ENCODE measurements around the gene SND1. TPM values are rescaled to one million over a fixed set of nuclear protein-coding genes. Genes with fewer than 3 reads are reported as not detected.

The SND1 gene
- total RNA-seq, 2 donors from 2014 or later = 246 to 256 TPM

DNA sequence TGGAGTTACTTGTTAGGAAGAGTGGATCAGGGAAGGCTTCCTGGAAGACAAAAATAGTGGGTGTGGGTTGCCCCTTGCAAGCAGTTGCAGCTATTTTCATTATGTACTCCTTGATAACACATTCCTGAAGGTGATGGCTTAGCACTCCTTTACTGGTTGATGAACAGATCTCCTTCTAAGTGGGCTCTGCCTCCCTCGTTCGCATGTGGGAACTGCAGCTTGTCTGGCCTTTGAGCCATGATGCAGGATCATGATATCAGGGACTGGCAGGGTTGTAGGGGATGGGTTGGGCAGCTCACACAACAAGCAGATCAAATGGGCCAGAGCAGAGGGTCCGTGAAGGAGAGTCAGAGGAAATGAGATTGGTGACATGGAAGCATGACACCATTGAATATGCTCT, 408.0 kb downstream of the SND1 start:
- no peak for ATAC-seq (replicated peaks)
- peaks cover 29% of the 10 kb centered on the region for H3K4me1 Mint-ChIP-seq
- no peak overlapping the region for H3K4me3 Mint-ChIP-seq
- H3K36me3 Mint-ChIP-seq (ENCODE audit: low read depth) = peaks cover 26% of the 10 kb centered on the region
- H3K27ac Mint-ChIP-seq = peak overlapping the region; percentile 18
- no peaks in the 10 kb centered on the region for H3K9me3 Mint-ChIP-seq
- H3K27me3 Mint-ChIP-seq = no peaks in the 10 kb centered on the region

DNA sequence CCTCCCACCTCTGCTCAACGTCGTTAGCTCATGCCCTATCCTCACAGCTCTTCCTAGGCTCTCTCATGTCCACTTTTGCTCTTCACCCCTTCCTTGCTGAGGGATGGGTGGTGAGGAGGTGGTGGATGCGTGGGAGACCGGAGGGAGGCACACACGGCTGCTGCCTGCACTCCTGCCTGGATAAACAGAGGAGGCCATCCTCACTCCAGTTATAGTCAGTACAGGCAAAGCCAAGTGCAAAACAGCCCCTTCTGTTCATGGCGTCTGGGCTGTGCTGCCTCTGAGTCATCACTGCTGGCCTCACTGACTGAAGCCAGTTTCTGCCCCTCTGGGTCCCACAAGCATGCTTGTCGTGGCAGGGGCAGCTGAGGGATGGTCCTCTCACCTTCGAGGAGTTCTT, 411.1 kb downstream of the SND1 start:
- Mint-ChIP-seq H3K9me3 (no peaks in the 10 kb centered on the region), H3K4me3 (no peak overlapping the region), H3K27ac (no peak overlapping the region), H3K36me3 (ENCODE audit: low read depth) (peaks cover 28% of the 10 kb centered on the region), H3K27me3 (no peaks in the 10 kb centered on the region), H3K4me1 (peaks cover 18% of the 10 kb centered on the region)
- no peak for ATAC-seq (replicated peaks)

DNA sequence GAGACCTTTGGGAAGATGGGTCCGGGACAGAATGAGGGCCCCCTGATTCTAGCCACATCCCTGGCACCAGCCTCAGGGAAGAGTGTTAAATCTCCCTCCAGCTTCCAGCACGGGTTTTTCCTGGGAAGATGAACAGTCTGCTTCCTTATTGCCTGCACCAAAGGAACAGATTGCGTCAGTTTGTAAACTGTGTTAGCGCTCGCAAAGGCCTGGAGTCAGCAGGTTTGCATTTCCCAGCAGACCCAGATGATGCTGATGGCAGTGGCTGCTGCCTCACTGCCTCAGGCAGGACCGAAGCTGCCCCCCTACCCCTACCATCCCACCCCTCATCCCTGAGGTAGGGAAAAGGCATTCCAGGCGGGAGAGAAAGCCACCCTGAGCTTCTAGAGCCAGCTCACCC, 413.9 kb downstream of the SND1 start:
- H3K36me3 Mint-ChIP-seq (ENCODE audit: low read depth) = peaks cover 19% of the 10 kb centered on the region
- H3K27ac Mint-ChIP-seq = no peak overlapping the region
- no peaks in the 10 kb centered on the region for H3K27me3 Mint-ChIP-seq
- no peaks in the 10 kb centered on the region for H3K4me1 Mint-ChIP-seq
- no peak for ATAC-seq (replicated peaks)
- H3K9me3 Mint-ChIP-seq = no peaks in the 10 kb centered on the region
- no peak overlapping the region for H3K4me3 Mint-ChIP-seq

DNA sequence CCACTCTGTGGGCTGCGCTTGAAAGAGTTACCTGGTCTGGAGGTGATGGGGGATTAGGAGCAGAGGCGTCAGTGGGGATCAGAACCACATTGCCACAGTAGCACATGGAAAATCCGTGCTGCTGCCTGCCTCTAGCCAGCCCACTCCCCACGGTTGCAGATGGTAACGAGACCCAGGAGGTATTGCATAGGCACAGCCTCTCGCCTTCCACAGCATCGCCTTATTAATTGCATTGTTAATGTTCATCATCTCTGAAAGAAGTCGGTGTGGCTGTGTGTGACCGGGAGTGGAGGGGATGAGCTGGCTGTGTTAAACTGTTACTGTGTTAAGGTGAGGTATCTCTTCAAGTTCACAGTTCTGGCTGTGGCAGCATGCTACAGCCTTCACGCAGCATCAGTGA, 414.4 kb downstream of the SND1 start:
- no peak overlapping the region for H3K4me3 Mint-ChIP-seq
- no peaks in the 10 kb centered on the region for H3K9me3 Mint-ChIP-seq
- H3K27me3 Mint-ChIP-seq = no peaks in the 10 kb centered on the region
- ATAC-seq (replicated peaks) = no peak
- no peaks in the 10 kb centered on the region for H3K4me1 Mint-ChIP-seq
- H3K36me3 Mint-ChIP-seq (ENCODE audit: low read depth) = peaks cover 21% of the 10 kb centered on the region
- no peak overlapping the region for H3K27ac Mint-ChIP-seq

DNA sequence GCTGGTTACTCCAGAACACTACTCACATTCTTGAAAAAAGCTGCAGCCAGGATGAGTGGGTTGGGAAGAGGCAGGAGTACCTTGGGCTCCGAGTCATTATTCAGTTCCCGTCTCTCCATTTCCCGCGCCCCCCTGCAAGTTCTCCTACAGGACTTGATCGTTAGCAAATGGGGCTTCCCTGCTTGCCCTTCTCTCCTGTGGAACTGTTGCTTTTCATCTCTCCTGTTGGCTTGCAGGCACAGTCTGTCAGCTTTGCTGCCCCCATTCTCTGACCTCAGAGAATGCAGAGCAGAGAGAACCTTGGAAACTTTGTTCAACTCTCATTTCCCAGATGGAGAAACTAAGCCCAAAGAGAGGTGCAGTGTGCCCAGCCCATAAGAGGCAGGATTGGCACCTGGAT, 414.9 kb downstream of the SND1 start:
- no peaks in the 10 kb centered on the region for H3K9me3 Mint-ChIP-seq
- H3K4me1 Mint-ChIP-seq = no peaks in the 10 kb centered on the region
- no peaks in the 10 kb centered on the region for H3K27me3 Mint-ChIP-seq
- H3K4me3 Mint-ChIP-seq = no peak overlapping the region
- H3K27ac Mint-ChIP-seq = no peak overlapping the region
- ATAC-seq (replicated peaks) = no peak
- H3K36me3 Mint-ChIP-seq (ENCODE audit: low read depth) = peaks cover 21% of the 10 kb centered on the region

DNA sequence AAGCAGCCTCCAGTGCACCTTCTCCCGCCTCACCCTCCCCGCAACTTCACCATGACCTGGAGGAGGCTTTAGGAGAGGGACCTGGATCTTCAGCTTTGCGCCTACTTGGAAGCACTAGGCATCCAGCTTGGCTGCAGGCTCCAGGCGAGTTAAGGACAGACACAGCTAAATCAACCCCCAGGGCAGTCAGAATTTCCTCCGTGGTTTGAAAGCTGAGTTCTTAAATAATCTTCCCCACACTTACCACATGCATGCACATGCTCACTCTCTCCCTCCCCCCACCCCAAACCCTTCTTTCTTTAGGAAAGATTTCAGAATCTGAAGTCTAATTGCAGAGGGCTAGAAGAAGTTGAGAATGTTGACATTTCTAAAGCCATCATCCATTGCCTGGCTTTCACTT, 416.0 kb downstream of the SND1 start:
- Mint-ChIP-seq H3K27ac (no peak overlapping the region), H3K36me3 (ENCODE audit: low read depth) (peaks cover 21% of the 10 kb centered on the region), H3K9me3 (no peaks in the 10 kb centered on the region), H3K4me3 (no peak overlapping the region), H3K4me1 (no peaks in the 10 kb centered on the region), H3K27me3 (no peaks in the 10 kb centered on the region)
- no peak for ATAC-seq (replicated peaks)

DNA sequence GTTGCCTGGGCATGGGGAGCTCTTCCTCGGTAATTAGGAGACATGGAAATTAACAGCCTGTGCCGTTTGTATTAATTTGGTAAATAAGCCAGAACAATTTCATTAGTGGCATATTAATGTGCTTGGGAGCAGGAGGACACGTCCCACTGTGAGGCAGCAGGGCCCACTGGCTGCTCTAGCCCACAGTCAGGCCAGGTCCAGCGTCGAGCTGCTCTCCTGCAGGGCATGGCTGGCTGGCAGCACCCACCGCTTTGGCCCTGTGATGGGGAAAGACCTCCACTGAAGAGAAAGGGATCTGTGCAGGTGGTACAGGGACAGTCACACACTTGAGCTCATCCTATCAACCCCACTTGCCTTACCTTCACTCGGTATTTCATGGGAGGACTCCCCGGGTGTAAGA, 416.8 kb downstream of the SND1 start:
- no peaks in the 10 kb centered on the region for H3K27me3 Mint-ChIP-seq
- peaks cover 25% of the 10 kb centered on the region for H3K36me3 Mint-ChIP-seq (ENCODE audit: low read depth)
- no peaks in the 10 kb centered on the region for H3K9me3 Mint-ChIP-seq
- no peak overlapping the region for H3K4me3 Mint-ChIP-seq
- H3K4me1 Mint-ChIP-seq = no peaks in the 10 kb centered on the region
- H3K27ac Mint-ChIP-seq = no peak overlapping the region
- no peak for ATAC-seq (replicated peaks)

DNA sequence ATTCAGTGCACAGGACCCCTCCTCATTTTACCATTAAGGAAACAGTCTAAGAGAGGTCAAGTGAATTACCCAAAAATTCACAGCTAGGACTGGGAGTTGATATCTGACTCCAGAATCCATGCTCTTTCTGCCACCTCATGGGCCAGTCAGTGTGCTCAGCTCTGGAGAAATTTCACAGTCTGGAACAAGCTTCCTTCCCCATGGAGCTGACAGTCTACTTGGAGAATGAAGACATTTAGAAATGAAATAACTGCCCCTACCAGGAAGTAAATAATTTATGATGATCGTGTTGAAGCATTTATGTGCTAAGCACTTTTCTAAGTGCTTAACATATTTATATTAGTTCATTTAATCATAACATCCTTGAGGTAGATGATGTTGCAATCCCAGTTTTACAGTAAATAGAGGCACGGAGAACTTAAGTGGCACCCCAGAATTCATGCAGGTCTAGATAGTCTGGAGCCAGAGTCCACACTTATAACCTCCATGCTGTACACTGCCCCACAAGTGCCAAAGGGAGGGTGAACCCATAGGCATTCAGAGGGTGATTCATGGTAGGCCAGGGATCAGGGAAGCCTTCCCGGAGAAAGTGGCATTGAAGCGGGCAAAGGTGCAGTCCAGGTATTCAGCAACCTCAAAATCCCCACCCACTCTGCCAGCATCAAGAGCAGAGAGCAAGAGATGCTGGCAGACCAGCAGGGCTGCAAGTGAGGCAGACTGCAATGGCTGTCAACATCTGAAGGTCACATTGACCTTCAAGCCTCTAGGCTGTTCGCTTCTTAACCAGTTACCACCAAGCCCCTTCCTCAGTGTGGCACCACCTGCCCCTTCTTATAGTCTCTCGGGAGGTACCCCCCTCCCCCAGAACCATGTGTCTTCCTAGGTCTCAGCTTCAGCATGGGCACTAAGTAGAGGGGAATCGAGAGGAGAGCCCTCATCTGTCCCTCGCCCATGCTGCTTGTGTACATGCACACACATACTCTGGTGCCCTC, 417.7 kb downstream of the SND1 start:
- Mint-ChIP-seq H3K27ac (peak overlapping the region; percentile 34), H3K36me3 (ENCODE audit: low read depth) (peaks cover 27% of the 10 kb centered on the region), H3K9me3 (no peaks in the 10 kb centered on the region), H3K4me3 (no peak overlapping the region), H3K27me3 (no peaks in the 10 kb centered on the region), H3K4me1 (no peaks in the 10 kb centered on the region)
- no peak for ATAC-seq (replicated peaks)

DNA sequence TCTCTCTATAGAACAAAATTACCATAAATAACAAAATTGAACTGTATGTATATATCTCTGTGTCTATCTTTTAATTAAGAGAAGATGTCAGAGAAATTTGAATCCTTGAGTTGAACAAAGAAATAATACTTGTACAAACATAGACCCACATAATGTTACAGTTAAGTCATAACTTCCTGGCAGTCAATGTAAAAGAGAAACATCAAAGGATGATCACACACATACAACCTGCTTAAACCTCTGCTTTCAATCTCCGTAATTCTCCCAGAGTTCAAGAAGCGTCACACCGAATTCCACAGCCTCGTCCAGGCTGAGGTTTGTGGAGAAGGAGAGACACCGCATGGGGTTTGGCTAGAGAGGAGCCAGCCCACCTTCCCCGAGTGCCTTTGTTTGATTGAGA, 419.4 kb downstream of the SND1 start:
- no peaks in the 10 kb centered on the region for H3K9me3 Mint-ChIP-seq
- H3K27me3 Mint-ChIP-seq = no peaks in the 10 kb centered on the region
- H3K36me3 Mint-ChIP-seq (ENCODE audit: low read depth) = peaks cover 30% of the 10 kb centered on the region
- no peak overlapping the region for H3K4me3 Mint-ChIP-seq
- H3K27ac Mint-ChIP-seq = peak overlapping the region; percentile 74
- no peaks in the 10 kb centered on the region for H3K4me1 Mint-ChIP-seq
- no peak for ATAC-seq (replicated peaks)

DNA sequence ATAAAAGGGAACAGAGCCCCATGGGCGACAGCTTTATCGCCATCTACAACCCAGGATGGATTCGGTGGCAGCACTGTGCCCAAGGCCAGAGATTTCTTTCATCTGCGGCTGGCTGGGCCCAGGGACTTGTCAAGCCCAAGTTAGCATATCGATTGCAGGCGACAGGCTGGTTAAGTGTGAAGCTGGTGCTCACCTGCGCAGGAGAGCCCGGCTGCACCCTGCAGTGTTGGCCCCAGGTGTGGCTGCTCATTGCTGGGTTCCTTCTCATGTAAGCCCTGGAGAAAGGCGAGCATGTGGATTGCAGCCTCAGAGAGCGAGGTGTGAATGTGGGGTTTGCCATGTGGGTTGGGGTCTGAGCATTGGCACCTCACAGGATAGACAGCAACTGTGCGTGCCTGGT, 419.8 kb downstream of the SND1 start:
- Mint-ChIP-seq H3K27me3 (no peaks in the 10 kb centered on the region), H3K9me3 (no peaks in the 10 kb centered on the region), H3K27ac (peak overlapping the region; percentile 74), H3K4me3 (no peak overlapping the region), H3K36me3 (ENCODE audit: low read depth) (peaks cover 30% of the 10 kb centered on the region), H3K4me1 (no peaks in the 10 kb centered on the region)
- ATAC-seq (replicated peaks) = no peak

DNA sequence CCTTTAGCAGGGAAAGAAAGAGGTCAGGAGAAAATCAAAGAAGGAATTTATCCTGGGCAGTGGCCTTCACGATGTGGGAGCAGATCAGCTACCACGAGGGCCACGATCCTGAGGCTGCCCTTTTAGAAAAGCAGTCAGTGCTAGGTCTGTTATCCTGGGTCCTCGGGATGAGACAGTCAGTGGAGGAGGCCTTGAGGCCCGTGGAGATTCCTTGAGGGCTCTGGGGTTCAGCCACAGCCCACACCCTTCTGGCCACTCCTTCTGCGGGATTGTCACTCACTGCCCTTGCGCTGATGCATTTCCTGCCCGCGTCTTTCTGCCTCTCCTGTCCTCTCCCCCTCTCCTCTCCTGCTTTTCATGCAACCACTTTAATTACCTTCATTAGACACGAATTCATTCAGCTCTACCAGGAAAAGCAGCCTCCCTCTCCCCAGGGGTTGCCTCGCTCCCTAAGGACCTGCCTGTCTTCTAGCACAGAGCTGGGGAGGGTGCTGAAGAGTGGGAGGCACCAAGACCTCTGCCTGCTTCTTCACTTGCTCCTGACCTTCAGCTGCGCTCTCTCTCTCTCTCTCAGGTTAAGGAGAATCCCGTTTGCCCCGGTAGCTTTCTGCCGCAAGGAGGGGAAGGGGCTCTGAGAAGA, 421.8 kb downstream of the SND1 start:
- Mint-ChIP-seq H3K27me3 (no peaks in the 10 kb centered on the region), H3K27ac (no peak overlapping the region), H3K9me3 (no peaks in the 10 kb centered on the region), H3K4me3 (no peak overlapping the region), H3K36me3 (ENCODE audit: low read depth) (peaks cover 34% of the 10 kb centered on the region), H3K4me1 (no peaks in the 10 kb centered on the region)
- ATAC-seq (replicated peaks) = no peak

DNA sequence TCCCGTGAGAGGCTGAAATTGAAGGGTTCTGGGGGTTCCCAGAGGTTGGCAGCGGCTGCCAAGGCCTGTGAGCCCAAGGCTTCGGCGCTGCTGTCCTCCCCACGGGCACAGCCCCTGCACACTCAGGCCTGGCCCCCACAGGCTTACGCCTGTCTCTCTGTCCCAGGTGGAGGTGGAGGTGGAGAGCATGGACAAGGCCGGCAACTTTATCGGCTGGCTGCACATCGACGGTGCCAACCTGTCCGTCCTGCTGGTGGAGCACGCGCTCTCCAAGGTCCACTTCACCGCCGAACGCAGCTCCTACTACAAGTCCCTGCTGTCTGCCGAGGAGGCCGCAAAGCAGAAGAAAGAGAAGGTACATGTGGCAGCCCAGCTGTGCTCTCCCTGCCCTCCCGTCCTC, 422.3 kb downstream of the SND1 start:
- ATAC-seq (replicated peaks) = no peak
- H3K27ac Mint-ChIP-seq = no peak overlapping the region
- no peaks in the 10 kb centered on the region for H3K4me1 Mint-ChIP-seq
- no peaks in the 10 kb centered on the region for H3K9me3 Mint-ChIP-seq
- H3K4me3 Mint-ChIP-seq = no peak overlapping the region
- peaks cover 38% of the 10 kb centered on the region for H3K36me3 Mint-ChIP-seq (ENCODE audit: low read depth)
- no peaks in the 10 kb centered on the region for H3K27me3 Mint-ChIP-seq

DNA sequence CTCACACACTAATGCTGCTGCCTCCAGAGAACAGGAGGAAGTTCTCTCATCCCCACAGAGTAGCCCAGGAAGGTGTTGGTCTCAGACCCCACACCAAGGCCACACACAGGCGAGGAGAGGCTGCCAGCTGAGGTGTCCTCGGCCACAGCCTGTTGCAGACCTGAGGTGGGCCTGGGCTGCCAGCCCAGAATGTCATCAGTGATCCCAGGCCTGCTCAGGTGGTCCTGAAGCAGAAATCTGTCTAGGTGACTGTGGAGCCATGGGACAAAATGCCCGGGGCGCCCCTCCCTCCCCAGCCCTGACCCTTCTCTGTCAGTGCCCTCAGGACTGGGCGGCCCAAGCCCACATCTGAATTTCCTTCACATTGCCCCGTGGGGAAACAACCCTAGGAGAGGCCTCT, 422.7 kb downstream of the SND1 start:
- Mint-ChIP-seq H3K27ac (no peak overlapping the region), H3K4me1 (no peaks in the 10 kb centered on the region), H3K36me3 (ENCODE audit: low read depth) (peaks cover 42% of the 10 kb centered on the region), H3K27me3 (no peaks in the 10 kb centered on the region), H3K9me3 (no peaks in the 10 kb centered on the region), H3K4me3 (no peak overlapping the region)
- ATAC-seq (replicated peaks) = no peak

DNA sequence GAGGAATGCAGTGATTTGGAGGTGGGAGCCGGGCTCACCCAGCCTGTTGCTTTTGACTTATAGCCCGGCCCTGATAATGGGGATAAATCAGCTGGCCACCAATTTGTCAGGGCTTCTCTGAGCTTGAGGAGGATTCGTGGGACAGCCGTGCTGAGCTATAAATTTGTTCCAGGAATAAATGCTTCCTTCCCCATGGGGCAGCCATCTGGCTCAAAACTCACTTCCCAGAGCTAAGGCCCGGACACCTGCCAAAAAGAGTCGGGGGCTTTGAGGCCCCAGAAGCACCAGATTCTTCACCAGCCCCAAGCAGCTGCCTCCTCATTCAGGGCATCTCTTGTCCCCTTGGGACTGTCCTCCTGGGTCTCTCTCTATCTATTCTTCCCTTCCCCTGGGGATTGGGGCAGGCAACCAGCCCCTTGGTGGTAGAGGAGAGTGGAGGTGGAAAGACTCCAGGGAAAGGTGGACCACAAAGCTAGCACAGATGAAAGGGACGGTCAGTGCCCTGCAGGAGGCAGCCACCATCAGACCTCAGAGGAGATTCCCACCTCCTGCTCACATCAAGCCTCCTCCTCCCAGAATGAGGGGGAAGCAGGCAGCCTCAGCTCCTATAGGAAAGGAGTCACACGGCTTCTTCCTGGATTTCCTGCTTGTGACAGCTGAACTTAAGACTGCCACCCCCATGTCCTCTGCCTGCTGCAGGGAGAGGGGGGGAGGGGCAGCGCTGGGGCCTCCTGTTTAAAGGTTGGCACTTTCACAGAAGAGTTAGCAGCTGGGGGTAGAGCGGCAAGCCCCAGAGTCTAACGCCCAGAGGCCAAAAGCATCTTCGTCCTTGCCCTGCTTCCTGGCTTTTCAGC, 423.5 kb downstream of the SND1 start:
- Mint-ChIP-seq H3K9me3 (no peaks in the 10 kb centered on the region), H3K4me3 (no peak overlapping the region), H3K36me3 (ENCODE audit: low read depth) (peaks cover 50% of the 10 kb centered on the region), H3K4me1 (no peaks in the 10 kb centered on the region), H3K27me3 (no peaks in the 10 kb centered on the region), H3K27ac (no peak overlapping the region)
- ATAC-seq (replicated peaks) = no peak

Data from activated T-helper 17 cell treated with anti-CD3 and anti-CD28 coated beads, Interleukin-2, amount 50 U/mL, for 72 hours (primary cell).